RPMI7951 (cell line): ENCODE results near the gene BCAS3. TPM values are rescaled to one million over a fixed set of nuclear protein-coding genes. Genes with fewer than 3 reads are reported as not detected.
"Not testable (repeated sequence)": the region's sequence is repeated elsewhere in the genome, so short reads cannot be mapped to it uniquely, and the experiment has no call there.

ENCODE experiments used
- DNase-seq: peaks from one replicate; pipeline ENCODE4 v3.0.0-alpha.2; 2012; ENCODE audit warnings: low read depth
- total RNA-seq: library from RNA; depleted of rRNA; stranded (reverse); fragments of >200 nt; shearing (Covaris generic); gene quantifications from 2 replicates; pipeline ENCODE4 v1.2.3, GENCODE V29; 2014

The BCAS3 gene
- total RNA-seq, 1 experiment from 2014 or later, result 11.2 TPM

DNA sequence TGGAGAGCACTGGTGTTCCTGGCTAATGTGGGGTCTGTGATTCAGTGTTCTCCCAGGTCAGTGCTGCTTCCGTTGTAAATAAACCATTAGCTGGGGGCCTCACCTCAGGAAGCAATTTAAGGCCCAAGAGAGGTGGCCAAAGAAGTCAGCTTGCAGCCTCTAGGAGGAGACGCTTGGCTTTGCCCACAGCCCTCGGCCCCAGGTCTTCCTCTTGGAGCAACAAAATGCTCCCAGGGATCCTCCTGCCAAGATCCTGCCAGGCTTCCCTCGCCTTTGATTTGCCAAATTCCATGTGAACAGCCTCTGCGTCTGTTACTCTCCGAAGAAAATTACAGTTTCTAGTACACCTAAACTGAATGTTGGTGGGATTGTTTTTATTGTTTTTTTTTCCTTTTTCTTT is 659.6 kb downstream of the BCAS3 start:
- peak; percentile 60 for DNase-seq

- DNase-seq, result peak; percentile 94
Measured at GRCh38 chr17:61338000-61338798, 660.5 kb downstream of the BCAS3 start.

DNA sequence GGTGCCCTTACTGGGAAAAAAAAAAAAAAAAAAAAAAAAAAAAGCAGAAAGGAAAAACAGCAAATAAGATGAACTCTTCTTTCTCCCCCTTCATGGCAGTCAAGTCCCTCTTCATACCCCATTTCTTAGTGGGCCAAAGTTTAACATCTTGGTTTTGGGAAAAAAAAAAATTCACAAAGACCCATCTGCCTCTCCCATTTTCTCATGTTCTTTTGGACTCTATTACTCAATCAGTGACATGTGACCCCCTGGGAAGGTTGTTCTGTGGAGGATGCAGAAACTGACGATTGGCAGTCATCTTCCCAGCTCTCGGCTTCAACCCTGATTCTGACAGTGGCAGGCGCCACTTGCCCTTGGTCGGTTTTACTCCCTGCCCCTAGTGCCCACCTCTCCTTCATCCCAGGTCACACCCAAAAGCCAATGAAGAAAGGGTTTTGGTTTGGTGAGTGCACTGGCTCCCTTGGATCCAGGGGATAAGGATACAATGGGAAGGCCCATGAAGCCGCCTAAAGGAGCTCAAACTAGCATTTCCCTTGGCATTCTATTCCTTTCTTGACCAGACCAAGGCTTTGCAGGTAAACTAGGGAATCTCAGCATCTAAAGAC is 661.3 kb downstream of the BCAS3 start:
- peak; percentile 38 for DNase-seq

- no peak for DNase-seq
Measured at GRCh38 chr17:61340431-61341209, 663.0 kb downstream of the BCAS3 start.

- no peak for DNase-seq
Measured at GRCh38 chr17:61343576-61343975, 665.9 kb downstream of the BCAS3 start.

DNA sequence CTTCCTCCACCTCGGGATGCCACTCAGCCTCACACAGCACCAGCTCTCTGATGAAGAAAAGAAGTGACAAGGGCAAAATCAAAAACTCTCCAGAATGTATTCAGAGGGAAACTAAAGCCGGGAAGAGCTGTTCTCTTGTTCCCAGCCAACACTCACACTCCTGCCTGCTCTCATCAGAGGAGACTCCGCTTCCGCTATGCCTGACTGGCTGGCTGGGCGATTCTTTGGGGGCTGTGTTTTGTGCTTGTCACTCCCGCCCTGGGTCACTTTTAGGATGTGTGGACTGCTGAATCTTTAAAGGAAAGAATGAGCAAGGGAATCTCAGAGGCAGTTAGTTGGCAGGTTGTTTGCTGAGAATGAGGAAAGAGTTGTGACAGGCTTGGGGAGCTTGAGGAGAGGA is 667.4 kb downstream of the BCAS3 start:
- DNase-seq, result no peak

GRCh38 chr17:61345825-61346666 is 668.4 kb downstream of the BCAS3 start:
- no peak for DNase-seq

GRCh38 chr17:61349350-61349749 is 671.7 kb downstream of the BCAS3 start:
- peak; percentile 40 for DNase-seq

GRCh38 chr17:61351745-61352407 is 674.2 kb downstream of the BCAS3 start:
- no peak for DNase-seq

GRCh38 chr17:61352408-61352770 is 674.7 kb downstream of the BCAS3 start:
- no peak for DNase-seq

- DNase-seq, result no peak
Measured at GRCh38 chr17:61352781-61353491, 675.3 kb downstream of the BCAS3 start.

- DNase-seq, result no peak
Measured at GRCh38 chr17:61353615-61354014, 676.0 kb downstream of the BCAS3 start.

GRCh38 chr17:61354895-61355874 is 677.5 kb downstream of the BCAS3 start:
- DNase-seq, result no peak

DNA sequence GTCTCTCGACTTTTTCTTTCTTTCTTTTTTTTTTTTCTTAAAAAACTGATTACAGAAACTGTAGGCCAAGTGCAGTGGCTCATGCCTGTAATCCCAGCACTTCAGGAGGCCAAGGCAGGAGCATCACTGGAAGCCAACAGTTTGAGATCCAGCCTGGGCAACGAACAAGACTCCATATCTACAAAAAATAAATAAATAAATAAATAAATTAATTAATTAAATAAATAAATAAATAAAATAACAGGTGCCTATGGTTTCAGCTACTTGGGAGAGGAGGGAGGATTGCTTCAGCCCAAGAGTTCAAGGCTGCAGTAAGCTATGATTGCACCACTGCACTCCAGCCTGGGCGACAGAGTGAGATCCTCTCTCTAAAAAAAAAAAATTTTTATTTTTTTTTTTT is 679.4 kb downstream of the BCAS3 start:
- DNase-seq, result not testable (repeated sequence)

GRCh38 chr17:61359513-61359912 is 681.9 kb downstream of the BCAS3 start:
- DNase-seq, result not testable (repeated sequence)

DNA sequence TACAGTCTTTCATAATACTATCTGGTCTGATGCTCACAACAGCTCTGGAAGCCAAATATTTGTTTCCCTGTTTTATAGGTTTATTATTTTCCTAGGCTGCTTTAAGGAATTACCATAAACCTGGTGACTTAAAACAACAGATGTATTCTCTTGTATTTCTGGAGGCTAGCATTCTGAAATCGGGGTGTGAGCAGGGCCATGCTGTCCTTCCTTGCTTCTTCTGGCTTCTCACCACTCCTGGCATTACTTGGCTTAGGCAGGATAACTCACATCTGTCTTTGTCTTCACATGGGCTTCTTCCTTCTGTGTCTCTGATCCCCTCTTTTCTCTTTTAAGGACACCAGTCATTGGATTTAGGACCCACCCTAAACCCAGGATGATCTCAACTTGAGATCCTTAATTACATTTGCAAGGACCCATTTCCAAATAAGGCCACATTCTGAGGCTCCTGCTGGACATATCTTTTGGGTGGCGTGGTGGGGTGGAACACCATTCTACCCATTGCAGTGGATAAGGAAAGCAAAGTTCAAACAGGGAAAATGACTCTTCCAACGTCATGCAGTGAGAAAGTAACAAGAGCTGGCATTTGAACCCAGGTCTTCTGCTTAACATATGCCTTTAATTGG is 682.8 kb downstream of the BCAS3 start:
- no peak for DNase-seq

GRCh38 chr17:61361084-61361483 is 683.4 kb downstream of the BCAS3 start:
- DNase-seq, result peak; percentile 57

DNA sequence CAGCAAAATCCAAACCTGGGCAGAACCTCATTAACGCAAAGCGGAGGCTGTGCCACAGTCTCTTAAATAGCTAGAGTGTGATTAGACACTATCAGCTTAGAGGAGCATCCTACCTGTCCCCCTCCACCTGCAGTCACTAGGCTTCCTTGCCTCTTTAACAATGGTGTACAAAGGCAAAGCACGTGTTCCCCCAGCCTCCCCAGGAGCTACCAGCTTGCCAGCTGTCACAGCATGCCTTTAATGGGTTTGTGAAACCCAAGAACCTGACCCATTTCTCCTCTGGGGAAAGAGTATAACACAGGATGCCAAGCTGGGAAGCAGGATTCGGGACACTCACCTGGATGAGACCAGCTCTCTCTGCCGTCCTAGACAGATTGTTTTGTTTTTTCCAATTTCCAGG is 684.7 kb downstream of the BCAS3 start:
- no peak for DNase-seq
